Parathyroid adenoma (tissue), 2 donors: ENCODE results near the gene LRR1.

Experiments used
- H2AFZ ChIP-seq: fragments of 300-600 bp; sonication (generic); one replicate; pipeline ENCODE4 v1.7.0; 2017; ENCODE audit warnings: antibody characterized with exemption, mild to moderate bottlenecking
- H3K27ac ChIP-seq: fragments of 300-600 bp; sonication (generic); one replicate; pipeline ENCODE4 v1.7.0; 2017
- H3K27me3 ChIP-seq: fragments of 300-600 bp; sonication (generic); one replicate; pipeline ENCODE4 v1.7.0; 2017; ENCODE audit warnings: low read length; ENCODE audit not compliant: control insufficient read depth, insufficient read depth
- H3K36me3 ChIP-seq: fragments of 300-600 bp; sonication (generic); one replicate; pipeline ENCODE4 v1.7.0; 2017; ENCODE audit warnings: low read length; ENCODE audit not compliant: control insufficient read depth, insufficient read depth
- H3K4me1 ChIP-seq: fragments of 300-600 bp; sonication (generic); one replicate; pipeline ENCODE4 v1.7.0; 2017; ENCODE audit warnings: control low read depth
- H3K4me2 ChIP-seq: fragments of 300-600 bp; sonication (generic); one replicate; pipeline ENCODE4 v1.7.0; 2017; ENCODE audit warnings: low read length
- H3K4me3 ChIP-seq: fragments of 300-600 bp; sonication (generic); one replicate; pipeline ENCODE4 v1.7.0; 2017; ENCODE audit warnings: low read depth, low read length
- H3K79me2 ChIP-seq: fragments of 300-600 bp; sonication (generic); one replicate; pipeline ENCODE4 v1.7.0; 2017; ENCODE audit warnings: control low read depth
- H3K9ac ChIP-seq: fragments of 300-600 bp; sonication (generic); one replicate; pipeline ENCODE4 v1.7.0; 2017; ENCODE audit warnings: mild to moderate bottlenecking
- H3K9me3 ChIP-seq: fragments of 300-600 bp; sonication (generic); one replicate; pipeline ENCODE4 v1.7.0; 2017; ENCODE audit warnings: low read length; ENCODE audit not compliant: control insufficient read depth
- TF ChIP-seq, protein P1 (sequence below): fragments of 300-600 bp; sonication (generic); IDR thresholded peaks from one replicate; pipeline ENCODE4 v1.7.0; 2017; ENCODE audit warnings: antibody characterized with exemption, mild to moderate bottlenecking
- donor health status: primary hyperparathyroidism.

Gene LRR1

GRCh38 chr14:49659526-49660455 lies 61.1 kb downstream of the LRR1 start:
- Histone ChIP-seq H3K4me3 (no peak overlapping the region), H3K27me3 (no peaks in the 10 kb centered on the region), H3K27ac (no peak overlapping the region), H3K36me3 (no peaks in the 10 kb centered on the region), H3K9me3 (no peaks in the 10 kb centered on the region), H2AFZ (no peak overlapping the region), H3K79me2 (peaks cover 4% of the 10 kb centered on the region), H3K9ac (no peak overlapping the region), H3K4me2 (no peak overlapping the region), H3K4me1 (no peaks in the 10 kb centered on the region)
- TF ChIP-seq, protein P1, sequence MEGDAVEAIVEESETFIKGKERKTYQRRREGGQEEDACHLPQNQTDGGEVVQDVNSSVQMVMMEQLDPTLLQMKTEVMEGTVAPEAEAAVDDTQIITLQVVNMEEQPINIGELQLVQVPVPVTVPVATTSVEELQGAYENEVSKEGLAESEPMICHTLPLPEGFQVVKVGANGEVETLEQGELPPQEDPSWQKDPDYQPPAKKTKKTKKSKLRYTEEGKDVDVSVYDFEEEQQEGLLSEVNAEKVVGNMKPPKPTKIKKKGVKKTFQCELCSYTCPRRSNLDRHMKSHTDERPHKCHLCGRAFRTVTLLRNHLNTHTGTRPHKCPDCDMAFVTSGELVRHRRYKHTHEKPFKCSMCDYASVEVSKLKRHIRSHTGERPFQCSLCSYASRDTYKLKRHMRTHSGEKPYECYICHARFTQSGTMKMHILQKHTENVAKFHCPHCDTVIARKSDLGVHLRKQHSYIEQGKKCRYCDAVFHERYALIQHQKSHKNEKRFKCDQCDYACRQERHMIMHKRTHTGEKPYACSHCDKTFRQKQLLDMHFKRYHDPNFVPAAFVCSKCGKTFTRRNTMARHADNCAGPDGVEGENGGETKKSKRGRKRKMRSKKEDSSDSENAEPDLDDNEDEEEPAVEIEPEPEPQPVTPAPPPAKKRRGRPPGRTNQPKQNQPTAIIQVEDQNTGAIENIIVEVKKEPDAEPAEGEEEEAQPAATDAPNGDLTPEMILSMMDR, result no peak
